ENCODE results near the gene CLTRN.
"Not testable (repeated sequence)": the region's sequence is repeated elsewhere in the genome, so short reads cannot be mapped to it uniquely, and the experiment has no call there.

Gene CLTRN

GRCh38 chrX:15664487-15665444 is at the start of gene CLTRN:
TSS of gene CLTRN (minus strand) at chrX:15664805. CDS start at chrX:15664775, 30 bp downstream.
- no peak for TF ChIP-seq CTCF (IDR thresholded peaks at IDR 0.05; ENCODE audit: insufficient read depth, missing control alignments)
- no peak for FAIRE-seq
- no peak for DNase-seq (ENCODE audit: insufficient read length, low spot score)

- DNase-seq (ENCODE audit: insufficient read length, low spot score); FAIRE-seq: not testable (repeated sequence)
Observed at GRCh38 chrX:15704273-15704672, 39.7 kb upstream of the CLTRN start.

- DNase-seq (ENCODE audit: insufficient read length, low spot score); FAIRE-seq: not testable (repeated sequence)
Observed at GRCh38 chrX:15703809-15704208, 39.2 kb upstream of the CLTRN start.

- FAIRE-seq (no peak), DNase-seq (ENCODE audit: insufficient read length, low spot score) (no peak)
- TF ChIP-seq CTCF (IDR thresholded peaks at IDR 0.05; ENCODE audit: insufficient read depth, missing control alignments): no peak
Observed at GRCh38 chrX:15702488-15703371, 38.1 kb upstream of the CLTRN start.

GRCh38 chrX:15696516-15696915 is 31.9 kb upstream of the CLTRN start:
- FAIRE-seq (no peak), DNase-seq (ENCODE audit: insufficient read length, low spot score) (no peak)
- TF ChIP-seq CTCF (IDR thresholded peaks at IDR 0.05; ENCODE audit: insufficient read depth, missing control alignments): no peak

- TF ChIP-seq CTCF (IDR thresholded peaks at IDR 0.05; ENCODE audit: insufficient read depth, missing control alignments): no peak
- DNase-seq (ENCODE audit: insufficient read length, low spot score) (no peak), FAIRE-seq (no peak)
Observed at GRCh38 chrX:15694941-15695451, 30.4 kb upstream of the CLTRN start.

GRCh38 chrX:15686818-15687685 is 22.4 kb upstream of the CLTRN start:
- TF ChIP-seq CTCF (IDR thresholded peaks at IDR 0.05; ENCODE audit: insufficient read depth, missing control alignments): peak; percentile 57
- no peak for DNase-seq (ENCODE audit: insufficient read length, low spot score)
- no peak for FAIRE-seq
